Suprapubic skin (tissue), 4 donors: ENCODE data around the gene MCTP1.

ENCODE experiments used
- POLR2A ChIP-seq, 2 donors: fragments of 450-650 bp; IDR thresholded peaks; one replicate each; pipeline ENCODE4 v1.6.1; 2017; ENCODE audit warnings: antibody characterized with exemption in 2 of 2, mild to moderate bottlenecking in 2 of 2, moderate library complexity in 2 of 2
- POLR2AphosphoS5 ChIP-seq, 3 donors: sonication (generic); formaldehyde crosslinking; IDR thresholded peaks; one replicate each; pipeline ENCODE4 v1.6.1; 2017; ENCODE audit warnings: antibody characterized with exemption in 3 of 3
- TF ChIP-seq, protein P1 (sequence below), 2 donors: fragments of 200-600 bp in 1 of 2; fragments of 450-650 bp in 1 of 2; sonication (generic) in 1 of 2; IDR thresholded peaks; one replicate each; pipeline ENCODE4 v1.5.1; 2016 to 2019; ENCODE audit warnings: antibody characterized with exemption in 2 of 2, mild to moderate bottlenecking in 1 of 2, moderate library complexity in 1 of 2

DNA sequence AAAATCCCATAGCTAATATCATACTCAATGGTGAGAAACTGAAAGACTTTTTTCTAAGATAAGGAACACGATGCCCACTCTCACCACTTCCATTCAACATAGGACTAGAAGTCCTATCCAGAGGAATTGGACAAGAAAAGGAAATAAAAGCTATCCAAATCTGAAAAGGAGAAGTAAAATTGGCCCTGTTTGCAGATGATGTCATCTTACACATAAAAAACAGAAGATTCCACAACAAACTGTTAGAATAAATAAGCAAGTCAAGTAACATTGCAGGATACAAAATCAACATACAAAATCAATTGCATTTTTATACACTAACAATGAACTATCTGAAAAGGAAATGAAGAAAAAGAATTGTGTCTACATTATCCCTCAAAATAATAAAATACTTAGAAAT, 308.0 kb downstream of the MCTP1 start:
- TF ChIP-seq POLR2A (IDR thresholded peaks at IDR 0.05): no peak
- TF ChIP-seq, protein P1, sequence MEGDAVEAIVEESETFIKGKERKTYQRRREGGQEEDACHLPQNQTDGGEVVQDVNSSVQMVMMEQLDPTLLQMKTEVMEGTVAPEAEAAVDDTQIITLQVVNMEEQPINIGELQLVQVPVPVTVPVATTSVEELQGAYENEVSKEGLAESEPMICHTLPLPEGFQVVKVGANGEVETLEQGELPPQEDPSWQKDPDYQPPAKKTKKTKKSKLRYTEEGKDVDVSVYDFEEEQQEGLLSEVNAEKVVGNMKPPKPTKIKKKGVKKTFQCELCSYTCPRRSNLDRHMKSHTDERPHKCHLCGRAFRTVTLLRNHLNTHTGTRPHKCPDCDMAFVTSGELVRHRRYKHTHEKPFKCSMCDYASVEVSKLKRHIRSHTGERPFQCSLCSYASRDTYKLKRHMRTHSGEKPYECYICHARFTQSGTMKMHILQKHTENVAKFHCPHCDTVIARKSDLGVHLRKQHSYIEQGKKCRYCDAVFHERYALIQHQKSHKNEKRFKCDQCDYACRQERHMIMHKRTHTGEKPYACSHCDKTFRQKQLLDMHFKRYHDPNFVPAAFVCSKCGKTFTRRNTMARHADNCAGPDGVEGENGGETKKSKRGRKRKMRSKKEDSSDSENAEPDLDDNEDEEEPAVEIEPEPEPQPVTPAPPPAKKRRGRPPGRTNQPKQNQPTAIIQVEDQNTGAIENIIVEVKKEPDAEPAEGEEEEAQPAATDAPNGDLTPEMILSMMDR (IDR thresholded peaks at IDR 0.05): no peak
- TF ChIP-seq POLR2AphosphoS5 (IDR thresholded peaks at IDR 0.05): no peak
